T-helper 17 cell (primary cell): ENCODE measurements around the gene ZNF584. TPM values are rescaled to one million over a fixed set of nuclear protein-coding genes. Genes with fewer than 3 reads are reported as not detected.
"Not testable (repeated sequence)": the region's sequence is repeated elsewhere in the genome, so short reads cannot be mapped to it uniquely, and the experiment has no call there.

Experiments
- ATAC-seq: fragments of 150-1000 bp; cut with Tn5 transposase; 2 replicates; pipeline ENCODE4 v1.10.0; 2021; ENCODE audit warnings: mild to moderate bottlenecking, moderate library complexity
- DNase-seq, 3 donors: peaks; one replicate each; pipeline versions ENCODE4 v3.0.0 to v3.0.0-alpha.2; 2020 to 2021
- H3K9me3 ChIP-seq: one replicate; pipeline ENCODE4 v1.7.0; 2013; ENCODE audit warnings: low read length, mild to moderate bottlenecking; ENCODE audit not compliant: control insufficient read depth, poor library complexity, severe bottlenecking
- H3K27ac Mint-ChIP-seq: one replicate; pipeline ENCODE4 v1.8.0; 2022; ENCODE audit warnings: mild to moderate bottlenecking, moderate library complexity, mixed read lengths
- H3K27me3 Mint-ChIP-seq: one replicate; pipeline ENCODE4 v1.8.0; 2022; ENCODE audit warnings: mixed read lengths
- H3K36me3 Mint-ChIP-seq: one replicate; pipeline ENCODE4 v1.8.0; 2022; ENCODE audit warnings: low read depth, mixed read lengths
- H3K4me1 Mint-ChIP-seq: one replicate; pipeline ENCODE4 v1.8.0; 2022; ENCODE audit warnings: mild to moderate bottlenecking, mixed read lengths
- H3K4me3 Mint-ChIP-seq: one replicate; pipeline ENCODE4 v1.8.0; 2022; ENCODE audit warnings: mild to moderate bottlenecking, moderate library complexity, mixed read lengths
- total RNA-seq, 4 donors: library from RNA in 2 of 4; stranded (reverse) in 2 of 4; gene quantifications; one replicate each; pipeline ENCODE4 v1.2.3 and lab custom pipeline; 2022 to 2026

Gene ZNF584
- total RNA-seq, 2 donors from 2014 or later, result 3.0 to 5.4 TPM

GRCh38 chr19:58448860-58449259, 40.4 kb downstream of the ZNF584 start:
- peaks cover 18% of the 10 kb centered on the region for H3K4me1 Mint-ChIP-seq
- H3K27ac Mint-ChIP-seq, H3K4me3 Mint-ChIP-seq, H3K36me3 Mint-ChIP-seq, DNase-seq, ATAC-seq, H3K9me3 ChIP-seq: not testable (repeated sequence)
- H3K27me3 Mint-ChIP-seq, result peaks cover 12% of the 10 kb centered on the region

- Mint-ChIP-seq H3K27ac (peak overlapping the region; percentile 83), H3K4me1 (peaks cover 24% of the 10 kb centered on the region), H3K27me3 (peaks cover 12% of the 10 kb centered on the region)
- not testable (repeated sequence) for ATAC-seq, H3K4me3 Mint-ChIP-seq, H3K36me3 Mint-ChIP-seq, DNase-seq, H3K9me3 ChIP-seq
These were observed 41.5 kb downstream of the ZNF584 start for GRCh38 chr19:58449980-58450379.

GRCh38 chr19:58450856-58451357, 42.5 kb downstream of the ZNF584 start:
- peak overlapping the region; percentile 88 for H3K4me3 Mint-ChIP-seq
- H3K27me3 Mint-ChIP-seq, result peaks cover 12% of the 10 kb centered on the region
- H3K36me3 Mint-ChIP-seq, result peaks cover 2% of the 10 kb centered on the region
- H3K9me3 ChIP-seq, result no peaks in the 10 kb centered on the region
- ATAC-seq (peak; percentile 35), DNase-seq (no peak)
- peaks cover 24% of the 10 kb centered on the region for H3K4me1 Mint-ChIP-seq
- peak overlapping the region; percentile 83 for H3K27ac Mint-ChIP-seq

GRCh38 chr19:58451358-58452101, 43.1 kb downstream of the ZNF584 start, which contains the start of gene ZNF324B:
TSS of gene ZNF324B (plus strand) at chr19:58451622. CDS start at chr19:58453702, 2,080 bp downstream.
- no peaks in the 10 kb centered on the region for H3K9me3 ChIP-seq
- Mint-ChIP-seq H3K4me3 (peak within 1 kb of the TSS; percentile 88), H3K36me3 (peaks cover 2% of the 10 kb centered on the region), H3K27ac (peak within 1 kb of the TSS; percentile 83), H3K27me3 (peaks cover 12% of the 10 kb centered on the region), H3K4me1 (peaks cover 24% of the 10 kb centered on the region)
- DNase-seq (peak; percentile 92 to 94 (median 92)), ATAC-seq (peak; percentile 97)

- Mint-ChIP-seq H3K27me3 (no peaks in the 10 kb centered on the region), H3K4me1 (peaks cover 24% of the 10 kb centered on the region), H3K4me3 (peak overlapping the region; percentile 21), H3K27ac (no peak overlapping the region), H3K36me3 (peaks cover 2% of the 10 kb centered on the region)
- no peaks in the 10 kb centered on the region for H3K9me3 ChIP-seq
- no peak for DNase-seq
- no peak for ATAC-seq
These were observed 45.3 kb downstream of the ZNF584 start for GRCh38 chr19:58453743-58454142.

- no peak for ATAC-seq
- H3K27me3 Mint-ChIP-seq, result no peaks in the 10 kb centered on the region
These were observed 46.9 kb downstream of the ZNF584 start for GRCh38 chr19:58455306-58455705.

GRCh38 chr19:58456111-58456510, 47.7 kb downstream of the ZNF584 start:
- H3K27me3 Mint-ChIP-seq, result no peaks in the 10 kb centered on the region
- peaks cover 2% of the 10 kb centered on the region for H3K36me3 Mint-ChIP-seq
- ATAC-seq, result no peak
- H3K9me3 ChIP-seq, result no peaks in the 10 kb centered on the region
- no peak for DNase-seq
- H3K27ac Mint-ChIP-seq, result no peak overlapping the region
- no peak overlapping the region for H3K4me3 Mint-ChIP-seq
- peaks cover 19% of the 10 kb centered on the region for H3K4me1 Mint-ChIP-seq

More at GRCh38 chr19:58455306-58455705, 46.9 kb downstream of the ZNF584 start:
- no peak for DNase-seq
- Mint-ChIP-seq H3K36me3 (peaks cover 2% of the 10 kb centered on the region), H3K27ac (no peak overlapping the region), H3K4me1 (peaks cover 24% of the 10 kb centered on the region), H3K4me3 (no peak overlapping the region)
- H3K9me3 ChIP-seq, result no peaks in the 10 kb centered on the region

GRCh38 chr19:58460039-58460438, 51.6 kb downstream of the ZNF584 start:
- ATAC-seq, result no peak
- H3K27me3 Mint-ChIP-seq, result no peaks in the 10 kb centered on the region
- no peaks in the 10 kb centered on the region for H3K9me3 ChIP-seq
- no peak overlapping the region for H3K27ac Mint-ChIP-seq
- H3K4me3 Mint-ChIP-seq, result no peak overlapping the region
- no peak for DNase-seq
- no peaks in the 10 kb centered on the region for H3K4me1 Mint-ChIP-seq
- H3K36me3 Mint-ChIP-seq, result no peaks in the 10 kb centered on the region

GRCh38 chr19:58466089-58466759, 57.8 kb downstream of the ZNF584 start:
- H3K4me1 Mint-ChIP-seq, result peaks cover 13% of the 10 kb centered on the region
- peak overlapping the region; percentile 89 for H3K4me3 Mint-ChIP-seq
- no peaks in the 10 kb centered on the region for H3K27me3 Mint-ChIP-seq
- ATAC-seq (peak; percentile 15), DNase-seq (no peak)
- H3K9me3 ChIP-seq, result no peaks in the 10 kb centered on the region
- peaks cover 2% of the 10 kb centered on the region for H3K36me3 Mint-ChIP-seq
- H3K27ac Mint-ChIP-seq, result peak overlapping the region; percentile 88

GRCh38 chr19:58466760-58467589, 58.5 kb downstream of the ZNF584 start, which contains the start of gene ZNF324:
TSS of gene ZNF324 (plus strand) at chr19:58467080. CDS start at chr19:58469186, 2,106 bp downstream.
- Mint-ChIP-seq H3K36me3 (peaks cover 2% of the 10 kb centered on the region), H3K27me3 (no peaks in the 10 kb centered on the region), H3K4me1 (peaks cover 13% of the 10 kb centered on the region), H3K4me3 (peak within 1 kb of the TSS; percentile 89), H3K27ac (peak within 1 kb of the TSS; percentile 88)
- peak; percentile 95 for ATAC-seq
- no peaks in the 10 kb centered on the region for H3K9me3 ChIP-seq
- DNase-seq, result peak; percentile 94 to 95 (median 95)
